ENCODE data around the gene NHLRC2. TPM values are rescaled to one million over a fixed set of nuclear protein-coding genes. Genes with fewer than 3 reads are reported as not detected.
A peak's percentile ranks its signal among the peaks of the same experiment; 100 is the strongest.

The NHLRC2 gene
- total and polyA plus RNA-seq, 2 experiments from 2014 or later: 7.8 to 22.8 TPM

GRCh38 chr10:113889911-113890310 lies 35.5 kb downstream of the NHLRC2 start:
- Histone ChIP-seq H3K9me2 (replicated peaks; ENCODE audit: insufficient read depth) (no peaks in the 10 kb centered on the region), H3K79me2 (no peaks in the 10 kb centered on the region), H3K27me3 (no peaks in the 10 kb centered on the region), H3K4me2 (no peak overlapping the region), H3K36me3 (replicated peaks; ENCODE audit: insufficient read depth, low read depth) (peaks cover 2% of the 10 kb centered on the region), H3K27ac (no peak overlapping the region), H3K4me1 (ENCODE audit: insufficient read depth) (no peaks in the 10 kb centered on the region), H3K9me3 (ENCODE audit: low read depth) (no peaks in the 10 kb centered on the region), H2AFZ (no peak overlapping the region), H4K20me1 (ENCODE audit: insufficient read depth, poor library complexity, severe bottlenecking) (no peaks in the 10 kb centered on the region), H3K4me3 (no peak overlapping the region)
- 79% methylated on average over 2 of the region's 2 CpGs for WGBS (ENCODE audit: low lambda C conversion rate, missing lambda C conversion rate)
- DNase-seq (ENCODE audit: low spot score): no peak
- no peak for TF ChIP-seq EZH2phosphoT487 (IDR thresholded peaks at IDR 0.05; ENCODE audit: low read depth, severe bottlenecking, unreplicated experiment)
- TF ChIP-seq EZH2 (IDR thresholded peaks at IDR 0.05; ENCODE audit: borderline replicate concordance): no peak
- TF ChIP-seq CTCF (IDR thresholded peaks at IDR 0.05; ENCODE audit: poor library complexity): no peak

GRCh38 chr10:113890769-113891168 lies 36.3 kb downstream of the NHLRC2 start:
- no peaks in the 10 kb centered on the region for H3K79me2 ChIP-seq
- DNase-seq (ENCODE audit: low spot score): no peak
- no peak overlapping the region for H3K4me2 ChIP-seq
- H3K9me3 ChIP-seq (ENCODE audit: low read depth): no peaks in the 10 kb centered on the region
- no peaks in the 10 kb centered on the region for H4K20me1 ChIP-seq (ENCODE audit: insufficient read depth, poor library complexity, severe bottlenecking)
- H2AFZ ChIP-seq: no peak overlapping the region
- no peaks in the 10 kb centered on the region for H3K27me3 ChIP-seq
- no peaks in the 10 kb centered on the region for H3K36me3 ChIP-seq (replicated peaks; ENCODE audit: insufficient read depth, low read depth)
- no peak for TF ChIP-seq CTCF (IDR thresholded peaks at IDR 0.05; ENCODE audit: poor library complexity)
- no peak for TF ChIP-seq EZH2 (IDR thresholded peaks at IDR 0.05; ENCODE audit: borderline replicate concordance)
- no peak for TF ChIP-seq EZH2phosphoT487 (IDR thresholded peaks at IDR 0.05; ENCODE audit: low read depth, severe bottlenecking, unreplicated experiment)
- H3K9me2 ChIP-seq (replicated peaks; ENCODE audit: insufficient read depth): no peaks in the 10 kb centered on the region
- whole genome bisulfite sequencing (ENCODE audit: low lambda C conversion rate, missing lambda C conversion rate): 95% methylated on average over 4 of the region's 4 CpGs
- no peaks in the 10 kb centered on the region for H3K4me1 ChIP-seq (ENCODE audit: insufficient read depth)
- no peak overlapping the region for H3K27ac ChIP-seq
- H3K4me3 ChIP-seq: no peak overlapping the region

- Histone ChIP-seq H3K4me2 (no peak overlapping the region), H3K9me3 (ENCODE audit: low read depth) (no peaks in the 10 kb centered on the region), H3K9me2 (replicated peaks; ENCODE audit: insufficient read depth) (no peaks in the 10 kb centered on the region), H3K27me3 (no peaks in the 10 kb centered on the region), H3K79me2 (no peaks in the 10 kb centered on the region), H4K20me1 (ENCODE audit: insufficient read depth, poor library complexity, severe bottlenecking) (no peaks in the 10 kb centered on the region), H3K4me1 (ENCODE audit: insufficient read depth) (no peaks in the 10 kb centered on the region), H3K36me3 (replicated peaks; ENCODE audit: insufficient read depth, low read depth) (no peaks in the 10 kb centered on the region), H3K4me3 (no peak overlapping the region), H2AFZ (no peak overlapping the region), H3K27ac (no peak overlapping the region)
- 57% methylated on average over 3 of the region's 3 CpGs for WGBS (ENCODE audit: low lambda C conversion rate, missing lambda C conversion rate)
- no peak for DNase-seq (ENCODE audit: low spot score)
- TF ChIP-seq EZH2 (IDR thresholded peaks at IDR 0.05; ENCODE audit: borderline replicate concordance): no peak
- no peak for TF ChIP-seq CTCF (IDR thresholded peaks at IDR 0.05; ENCODE audit: poor library complexity)
- no peak for TF ChIP-seq EZH2phosphoT487 (IDR thresholded peaks at IDR 0.05; ENCODE audit: low read depth, severe bottlenecking, unreplicated experiment)
These were observed 37.0 kb downstream of the NHLRC2 start for GRCh38 chr10:113891476-113891875.

- peak overlapping the region; percentile 21 for H3K27ac ChIP-seq
- no peaks in the 10 kb centered on the region for H3K36me3 ChIP-seq (replicated peaks; ENCODE audit: insufficient read depth, low read depth)
- H3K79me2 ChIP-seq: no peaks in the 10 kb centered on the region
- H4K20me1 ChIP-seq (ENCODE audit: insufficient read depth, poor library complexity, severe bottlenecking): no peaks in the 10 kb centered on the region
- H3K9me3 ChIP-seq (ENCODE audit: low read depth): no peaks in the 10 kb centered on the region
- no peak overlapping the region for H2AFZ ChIP-seq
- H3K27me3 ChIP-seq: no peaks in the 10 kb centered on the region
- no peaks in the 10 kb centered on the region for H3K4me1 ChIP-seq (ENCODE audit: insufficient read depth)
- TF ChIP-seq EZH2 (IDR thresholded peaks at IDR 0.05; ENCODE audit: borderline replicate concordance): no peak
- TF ChIP-seq CTCF (IDR thresholded peaks at IDR 0.05; ENCODE audit: poor library complexity): no peak
- TF ChIP-seq EZH2phosphoT487 (IDR thresholded peaks at IDR 0.05; ENCODE audit: low read depth, severe bottlenecking, unreplicated experiment): no peak
- WGBS (ENCODE audit: low lambda C conversion rate, missing lambda C conversion rate): 43% methylated on average over 2 of the region's 2 CpGs
- no peak overlapping the region for H3K4me3 ChIP-seq
- DNase-seq (ENCODE audit: low spot score): no peak
- no peak overlapping the region for H3K4me2 ChIP-seq
- no peaks in the 10 kb centered on the region for H3K9me2 ChIP-seq (replicated peaks; ENCODE audit: insufficient read depth)
These were observed 39.1 kb downstream of the NHLRC2 start for GRCh38 chr10:113893570-113893969.

Data from hepatocyte (in vitro differentiated cells).